HG03103 (cell line): ENCODE data around the gene TSHZ2.
"Not testable (repeated sequence)": the region's sequence is repeated elsewhere in the genome, so short reads cannot be mapped to it uniquely, and the experiment has no call there.

ENCODE experiments used
- ATAC-seq: cut with Tn5 transposase; IDR thresholded peaks from one replicate; pipeline ENCODE4 v1.9.1; 2021; ENCODE audit warnings: low read depth; ENCODE audit not compliant: unreplicated experiment

Gene TSHZ2

DNA sequence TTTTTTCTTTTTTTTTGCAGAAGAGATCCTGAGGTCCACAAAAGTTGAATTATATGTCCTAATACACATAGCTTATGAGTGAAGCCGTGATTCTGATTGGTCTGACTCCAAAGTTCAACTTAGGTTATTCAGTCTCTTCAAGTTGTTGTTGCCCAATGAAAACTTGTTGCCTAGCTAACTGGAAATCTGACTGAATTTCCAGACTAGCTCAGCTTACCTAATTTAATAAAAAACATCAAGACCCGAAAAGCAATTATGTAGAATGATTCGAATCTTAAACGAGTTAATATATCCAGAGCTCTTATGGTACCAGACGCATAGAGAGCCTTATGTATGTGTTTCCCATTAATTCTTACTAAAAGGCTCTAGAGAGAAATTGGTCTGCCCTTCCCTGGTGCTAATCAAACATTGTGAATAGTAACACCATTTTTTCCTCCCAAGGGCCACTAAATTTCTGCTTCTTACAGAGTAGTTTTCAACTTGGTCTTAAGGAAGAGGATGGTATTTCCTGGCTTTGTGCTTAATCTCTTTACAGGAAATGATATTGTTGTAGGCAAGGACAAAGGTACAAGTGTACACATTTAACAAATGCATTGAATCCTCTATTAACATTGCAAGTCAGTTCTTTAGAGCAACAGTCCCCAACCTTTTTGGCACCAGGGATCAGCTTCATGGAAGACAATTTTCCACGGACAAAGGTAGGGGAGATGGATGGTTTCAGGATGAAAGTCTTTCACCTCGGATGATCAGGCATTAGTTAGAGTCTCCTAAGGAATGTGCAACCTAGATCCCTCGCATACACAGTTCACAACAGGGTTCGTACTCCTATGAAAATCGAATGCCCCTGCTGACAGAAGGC lies 107.9 kb downstream of the TSHZ2 start:
- no peak for ATAC-seq

- ATAC-seq: no peak
These were observed 108.5 kb downstream of the TSHZ2 start for GRCh38 chr20:53080687-53080962.

DNA sequence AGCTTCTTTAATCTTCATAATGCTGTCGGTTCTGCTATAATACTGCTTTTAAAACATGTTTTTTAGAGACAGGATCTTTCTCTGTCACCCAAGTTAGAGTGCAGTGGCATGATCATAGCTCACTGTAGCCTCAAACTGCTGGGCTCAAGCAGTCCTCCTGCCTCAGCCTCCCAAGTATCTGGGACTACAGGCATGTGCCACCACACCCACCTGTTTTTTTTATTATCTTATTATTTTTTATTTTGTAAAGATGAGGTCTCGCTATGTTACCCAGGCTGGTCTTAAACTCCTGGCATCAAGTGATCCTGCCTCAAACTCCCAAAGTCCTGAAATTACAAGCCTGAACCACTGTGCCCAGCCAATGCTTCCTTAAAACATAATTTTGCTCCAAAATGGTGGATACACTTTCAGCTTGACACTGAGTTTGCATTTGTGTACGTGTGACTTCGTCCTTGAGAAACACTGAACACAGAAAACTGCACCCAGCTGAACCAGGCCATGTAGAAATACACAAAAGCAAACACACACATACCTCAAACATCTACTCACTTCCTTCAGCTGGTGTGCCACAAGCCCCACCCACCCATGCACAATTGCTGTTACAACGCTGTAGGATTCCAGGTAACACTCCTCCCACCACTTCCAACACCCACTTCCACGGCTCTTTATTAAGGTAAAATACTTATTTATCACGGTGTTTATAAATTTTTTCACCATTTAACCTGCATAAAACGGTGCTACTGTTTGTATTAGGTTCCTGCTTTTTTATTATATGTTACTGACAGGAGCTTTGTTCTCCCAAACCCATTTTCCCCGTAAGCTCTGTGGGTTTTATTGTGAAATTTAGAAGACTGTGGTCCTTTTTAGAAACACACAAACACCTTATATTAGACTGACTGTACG lies 109.1 kb downstream of the TSHZ2 start:
- ATAC-seq: no peak

- no peak for ATAC-seq
These were observed 110.0 kb downstream of the TSHZ2 start for GRCh38 chr20:53081916-53082863.

- no peak for ATAC-seq
These were observed 111.3 kb downstream of the TSHZ2 start for GRCh38 chr20:53083411-53083810.

GRCh38 chr20:53084408-53084997 lies 112.3 kb downstream of the TSHZ2 start:
- no peak for ATAC-seq

- no peak for ATAC-seq
These were observed 113.6 kb downstream of the TSHZ2 start for GRCh38 chr20:53085720-53086119.

- no peak for ATAC-seq
These were observed 115.0 kb downstream of the TSHZ2 start for GRCh38 chr20:53087037-53087777.

DNA sequence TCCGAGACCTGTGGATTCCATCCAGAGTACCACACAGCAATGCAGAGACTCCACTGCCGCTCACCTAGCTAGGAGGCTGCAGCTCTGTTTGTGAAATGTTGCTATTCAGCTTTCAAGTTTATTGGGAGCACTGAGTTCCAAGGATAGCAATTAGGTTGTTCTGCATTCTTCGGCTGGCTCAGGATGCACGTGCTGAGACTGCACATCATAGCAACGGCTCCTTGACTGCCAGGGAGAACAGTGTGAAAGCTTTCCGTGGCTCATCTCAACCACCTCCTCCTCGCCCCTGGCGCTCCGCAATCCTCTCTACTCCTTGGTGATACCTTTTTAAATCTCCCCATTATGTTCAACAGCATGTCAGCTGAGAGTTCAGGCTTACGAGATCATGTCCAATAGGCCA lies 116.6 kb downstream of the TSHZ2 start:
- ATAC-seq: no peak

DNA sequence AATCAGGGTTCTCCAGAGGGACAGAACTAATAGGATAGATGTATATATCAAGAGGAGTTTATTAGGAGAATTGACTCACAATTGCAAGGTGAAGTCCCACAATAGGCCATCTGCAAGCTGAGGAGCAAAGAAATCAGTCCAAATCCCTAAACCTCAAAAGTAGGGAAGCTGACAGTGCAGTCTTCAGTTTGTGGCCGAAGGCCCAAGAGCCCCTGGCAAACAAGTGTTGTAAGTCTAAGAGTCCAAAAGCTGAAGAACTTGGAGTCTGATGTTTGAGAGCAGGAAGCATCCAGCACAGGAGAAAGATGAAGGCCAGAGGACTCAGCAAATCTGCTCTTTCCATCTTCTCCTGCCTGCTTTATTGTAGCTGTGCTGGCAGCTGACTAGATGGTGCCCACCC lies 117.7 kb downstream of the TSHZ2 start:
- not testable (repeated sequence) for ATAC-seq

GRCh38 chr20:53091789-53092188 lies 119.6 kb downstream of the TSHZ2 start:
- ATAC-seq: no peak

DNA sequence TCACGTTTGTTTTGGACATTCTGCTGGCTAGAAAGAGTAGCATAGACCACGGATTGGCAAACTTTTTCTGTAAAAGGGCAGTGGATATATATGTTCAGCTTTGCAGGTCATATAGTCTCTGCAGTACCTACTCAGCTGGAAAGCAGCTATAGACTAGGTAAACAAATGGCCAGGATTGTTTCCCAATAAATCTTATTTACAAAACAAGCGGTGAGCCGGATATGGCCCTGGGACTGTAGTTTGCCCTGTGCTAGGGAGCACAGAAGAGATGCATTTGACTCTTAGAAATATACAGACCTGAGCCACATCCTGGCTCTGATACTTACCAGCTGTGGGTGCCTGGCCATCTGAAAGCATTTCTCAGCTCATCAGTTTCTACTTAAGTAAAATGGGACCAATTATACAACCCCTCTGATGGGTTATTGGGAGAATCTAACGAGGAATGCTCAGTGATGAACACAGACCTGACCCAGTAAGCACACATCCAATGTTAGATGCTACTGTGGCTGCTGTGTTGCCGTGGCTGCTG lies 120.7 kb downstream of the TSHZ2 start:
- ATAC-seq: no peak

- no peak for ATAC-seq
These were observed 125.2 kb downstream of the TSHZ2 start for GRCh38 chr20:53097371-53097770.

DNA sequence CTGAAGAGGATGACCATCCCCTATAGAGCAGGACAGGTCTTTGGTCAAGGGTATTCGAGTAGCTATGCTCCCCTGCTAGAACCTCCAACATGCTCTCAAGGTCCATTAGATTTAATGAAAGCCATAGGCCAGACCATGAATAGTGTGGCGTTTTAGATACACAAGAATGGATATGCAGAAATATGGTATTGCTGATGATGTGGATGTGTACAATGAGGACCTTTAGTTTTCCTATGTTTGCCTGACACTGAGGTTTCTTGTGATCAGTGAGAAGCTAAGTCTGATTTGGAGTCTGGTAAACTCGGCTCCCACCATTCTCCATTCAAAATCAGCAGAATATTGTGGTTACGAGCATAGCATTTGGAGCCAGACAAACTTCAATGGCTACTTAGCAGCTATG lies 125.6 kb downstream of the TSHZ2 start:
- ATAC-seq: no peak

DNA sequence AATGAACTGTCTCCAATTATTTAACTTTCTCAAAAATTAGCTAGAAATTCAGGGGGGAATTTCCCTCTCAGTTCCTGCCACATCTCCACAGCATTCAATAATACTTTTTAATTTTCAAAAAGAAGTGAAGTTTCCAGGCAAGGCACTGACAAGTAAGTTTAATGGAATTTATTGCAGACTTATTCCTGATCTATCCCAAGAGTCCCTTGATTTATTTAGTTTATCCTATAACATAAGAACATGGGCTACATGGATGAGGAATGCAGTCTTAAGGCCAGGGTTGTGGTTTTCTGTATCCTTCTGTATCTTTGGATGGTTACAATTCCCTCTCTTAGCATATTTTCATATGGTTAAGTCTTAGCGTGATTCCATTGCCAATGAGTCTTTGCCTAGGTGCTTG lies 126.5 kb downstream of the TSHZ2 start:
- ATAC-seq: no peak

GRCh38 chr20:53099856-53100255 lies 127.7 kb downstream of the TSHZ2 start:
- ATAC-seq: no peak

- ATAC-seq: no peak
These were observed 128.3 kb downstream of the TSHZ2 start for GRCh38 chr20:53100476-53100911.

- ATAC-seq: no peak
These were observed 130.0 kb downstream of the TSHZ2 start for GRCh38 chr20:53101992-53102760.

DNA sequence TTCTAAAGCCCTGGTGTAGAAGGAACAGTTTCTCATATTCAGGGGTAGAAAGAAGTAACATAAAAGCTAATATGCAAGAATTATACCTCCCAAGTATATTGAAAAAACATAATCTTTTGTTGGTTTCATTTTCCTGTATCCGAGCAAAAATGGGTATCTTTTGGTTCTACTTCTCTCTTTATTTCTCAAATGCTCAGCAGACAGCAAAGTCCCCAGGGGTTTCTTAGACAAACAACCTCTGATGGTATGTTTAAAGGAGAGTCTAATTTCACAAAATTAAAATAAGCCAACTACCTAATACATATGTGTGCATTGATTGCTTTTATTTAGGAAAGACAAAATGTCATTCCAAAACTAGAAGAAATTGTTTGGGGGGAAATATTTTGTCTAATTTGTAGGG lies 131.0 kb downstream of the TSHZ2 start:
- no peak for ATAC-seq
